ENCODE data around the gene UBE2L3.
"Not testable (repeated sequence)": the region's sequence is repeated elsewhere in the genome, so short reads cannot be mapped to it uniquely, and the experiment has no call there.

Gene UBE2L3

GRCh38 chr22:21603973-21604372, 36.5 kb downstream of the UBE2L3 start:
- no peak for DNase-seq

GRCh38 chr22:21605887-21606564, 38.5 kb downstream of the UBE2L3 start:
- DNase-seq = no peak

- no peak for DNase-seq
These were observed 39.3 kb downstream of the UBE2L3 start for GRCh38 chr22:21606775-21607174.

GRCh38 chr22:21609556-21610157, 42.1 kb downstream of the UBE2L3 start:
- DNase-seq = not testable (repeated sequence)

- DNase-seq = no peak
These were observed 43.9 kb downstream of the UBE2L3 start for GRCh38 chr22:21611210-21611977.

- no peak for DNase-seq
These were observed 45.3 kb downstream of the UBE2L3 start for GRCh38 chr22:21612858-21613257.

- no peak for DNase-seq
These were observed 46.2 kb downstream of the UBE2L3 start for GRCh38 chr22:21613553-21614233.

GRCh38 chr22:21615731-21616130, 48.2 kb downstream of the UBE2L3 start:
- DNase-seq = no peak

- not testable (repeated sequence) for DNase-seq
These were observed 49.8 kb downstream of the UBE2L3 start for GRCh38 chr22:21617337-21617736.

GRCh38 chr22:21621025-21621424, 53.5 kb downstream of the UBE2L3 start:
- no peak for DNase-seq

- DNase-seq = no peak
These were observed 54.8 kb downstream of the UBE2L3 start for GRCh38 chr22:21622011-21622918.

GRCh38 chr22:21622919-21623647, 55.6 kb downstream of the UBE2L3 start:
- no peak for DNase-seq

- DNase-seq = no peak
These were observed 56.1 kb downstream of the UBE2L3 start for GRCh38 chr22:21623648-21623970.

- DNase-seq = no peak
These were observed 56.8 kb downstream of the UBE2L3 start for GRCh38 chr22:21624120-21624879.

GRCh38 chr22:21624880-21625791, 57.6 kb downstream of the UBE2L3 start:
- no peak for DNase-seq

GRCh38 chr22:21626073-21626734, 58.7 kb downstream of the UBE2L3 start:
- DNase-seq = no peak

GRCh38 chr22:21626735-21627469, 59.4 kb downstream of the UBE2L3 start:
- no peak for DNase-seq

All from CD4-positive, alpha-beta T cell treated with Interferon gamma for 1 hour (primary cell).